Measurements from ENCODE around the gene DNAAF5.

GRCh38 chr7:774161-775109 lies 47.9 kb downstream of the DNAAF5 start:
- TF ChIP-seq EZH2 (conservative IDR thresholded peaks at IDR 0.05; ENCODE audit: low read depth, low read length) (no peak), CTCF (CRISPR knock-in tag; IDR thresholded peaks at IDR 0.05) (peak; percentile 77), IKZF1 (IDR thresholded peaks at IDR 0.05) (no peak), SIX1 (CRISPR knock-in tag; IDR thresholded peaks at IDR 0.05; ENCODE audit: borderline replicate concordance) (no peak), BHLHE40 (IDR thresholded peaks at IDR 0.05; ENCODE audit: low read length) (no peak), ZNF230 (CRISPR knock-in tag; IDR thresholded peaks at IDR 0.05) (no peak), GABPA (IDR thresholded peaks at IDR 0.05; ENCODE audit: low read depth, low read length) (no peak), GABPA (CRISPR knock-in tag; IDR thresholded peaks at IDR 0.05; ENCODE audit: low read depth) (no peak), YY1 (IDR thresholded peaks at IDR 0.05; ENCODE audit: insufficient read depth, insufficient replicate concordance, low read depth, low read length) (no peak), ZBTB10 (CRISPR knock-in tag; IDR thresholded peaks at IDR 0.05; ENCODE audit: borderline replicate concordance) (no peak), NR1H2 (CRISPR knock-in tag; IDR thresholded peaks at IDR 0.05; ENCODE audit: borderline replicate concordance, low read depth) (no peak)
- TF ChIP-seq, protein P1, sequence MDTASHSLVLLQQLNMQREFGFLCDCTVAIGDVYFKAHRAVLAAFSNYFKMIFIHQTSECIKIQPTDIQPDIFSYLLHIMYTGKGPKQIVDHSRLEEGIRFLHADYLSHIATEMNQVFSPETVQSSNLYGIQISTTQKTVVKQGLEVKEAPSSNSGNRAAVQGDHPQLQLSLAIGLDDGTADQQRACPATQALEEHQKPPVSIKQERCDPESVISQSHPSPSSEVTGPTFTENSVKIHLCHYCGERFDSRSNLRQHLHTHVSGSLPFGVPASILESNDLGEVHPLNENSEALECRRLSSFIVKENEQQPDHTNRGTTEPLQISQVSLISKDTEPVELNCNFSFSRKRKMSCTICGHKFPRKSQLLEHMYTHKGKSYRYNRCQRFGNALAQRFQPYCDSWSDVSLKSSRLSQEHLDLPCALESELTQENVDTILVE (CRISPR knock-in tag; IDR thresholded peaks at IDR 0.05): no peak
- TF ChIP-seq, protein P2, sequence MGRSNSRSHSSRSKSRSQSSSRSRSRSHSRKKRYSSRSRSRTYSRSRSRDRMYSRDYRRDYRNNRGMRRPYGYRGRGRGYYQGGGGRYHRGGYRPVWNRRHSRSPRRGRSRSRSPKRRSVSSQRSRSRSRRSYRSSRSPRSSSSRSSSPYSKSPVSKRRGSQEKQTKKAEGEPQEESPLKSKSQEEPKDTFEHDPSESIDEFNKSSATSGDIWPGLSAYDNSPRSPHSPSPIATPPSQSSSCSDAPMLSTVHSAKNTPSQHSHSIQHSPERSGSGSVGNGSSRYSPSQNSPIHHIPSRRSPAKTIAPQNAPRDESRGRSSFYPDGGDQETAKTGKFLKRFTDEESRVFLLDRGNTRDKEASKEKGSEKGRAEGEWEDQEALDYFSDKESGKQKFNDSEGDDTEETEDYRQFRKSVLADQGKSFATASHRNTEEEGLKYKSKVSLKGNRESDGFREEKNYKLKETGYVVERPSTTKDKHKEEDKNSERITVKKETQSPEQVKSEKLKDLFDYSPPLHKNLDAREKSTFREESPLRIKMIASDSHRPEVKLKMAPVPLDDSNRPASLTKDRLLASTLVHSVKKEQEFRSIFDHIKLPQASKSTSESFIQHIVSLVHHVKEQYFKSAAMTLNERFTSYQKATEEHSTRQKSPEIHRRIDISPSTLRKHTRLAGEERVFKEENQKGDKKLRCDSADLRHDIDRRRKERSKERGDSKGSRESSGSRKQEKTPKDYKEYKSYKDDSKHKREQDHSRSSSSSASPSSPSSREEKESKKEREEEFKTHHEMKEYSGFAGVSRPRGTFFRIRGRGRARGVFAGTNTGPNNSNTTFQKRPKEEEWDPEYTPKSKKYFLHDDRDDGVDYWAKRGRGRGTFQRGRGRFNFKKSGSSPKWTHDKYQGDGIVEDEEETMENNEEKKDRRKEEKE (IDR thresholded peaks at IDR 0.05): no peak

Measured in HepG2 (cell line).